Measurements from ENCODE around the gene PALM3.

DNA sequence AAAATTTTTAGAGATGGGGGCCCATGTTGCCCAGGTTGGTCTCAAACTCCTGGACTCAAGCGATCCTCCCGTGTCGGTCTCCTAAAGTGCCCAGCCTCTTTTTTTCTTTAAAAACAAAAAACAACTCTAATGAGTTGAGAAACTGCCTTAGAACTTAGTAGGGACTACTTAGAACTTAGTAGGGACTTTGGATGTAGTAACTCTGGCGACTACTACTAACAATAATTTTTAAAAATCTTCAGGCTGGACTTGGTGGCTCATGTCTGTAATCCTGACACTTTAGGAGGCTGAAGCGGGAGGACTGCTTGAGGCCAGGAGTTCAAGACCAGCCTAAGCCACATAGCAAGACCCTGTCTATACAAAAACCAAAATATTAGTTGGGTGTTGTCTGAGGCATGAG is 24.2 kb upstream of the PALM3 start:
- TF ChIP-seq EZH2 (IDR thresholded peaks at IDR 0.05) (no peak), CTCF (IDR thresholded peaks at IDR 0.05) (no peak), EZH2phosphoT487 (IDR thresholded peaks at IDR 0.05) (no peak)
